HepG2 (cell line): Measurements from ENCODE around the gene TRMT1. TPM values are rescaled to one million over a fixed set of nuclear protein-coding genes. Genes with fewer than 3 reads are reported as not detected.

Experiments
- ARHGAP35 ChIP-seq: sonication (generic); formaldehyde crosslinking; IDR thresholded peaks from 2 replicates; pipeline ENCODE4 v1.9.0; 2022; ENCODE audit warnings: mild to moderate bottlenecking, inconsistent platforms, moderate library complexity, missing genetic modification reagents, borderline replicate concordance
- BORCS8-MEF2B ChIP-seq: sonication (generic); formaldehyde crosslinking; IDR thresholded peaks from 2 replicates; pipeline ENCODE4 v1.8.0; 2022; ENCODE audit warnings: mild to moderate bottlenecking, missing genetic modification reagents
- SRSF9 ChIP-seq: fragments of 200-400 bp; formaldehyde crosslinking; IDR thresholded peaks from 2 replicates; pipeline ENCODE4 v1.6.1; 2018; ENCODE audit warnings: borderline replicate concordance, mild to moderate bottlenecking, low read depth, low read length; ENCODE audit not compliant: insufficient read depth, poor library complexity, severe bottlenecking
- SUZ12 ChIP-seq: fragments of 150-350 bp; IDR thresholded peaks from 2 replicates; pipeline ENCODE4 v1.6.1; 2014; ENCODE audit warnings: low read depth, low read length
- ZNF142 ChIP-seq: sonication (generic); formaldehyde crosslinking; IDR thresholded peaks from 2 replicates; pipeline ENCODE4 v1.4.0; 2020; ENCODE audit warnings: missing genetic modification reagents
- ZNF234 ChIP-seq: sonication (generic); formaldehyde crosslinking; conservative IDR thresholded peaks from 2 replicates; pipeline ENCODE4 v1.5.1; 2020; ENCODE audit warnings: mild to moderate bottlenecking, missing genetic modification reagents
- ZNF556 ChIP-seq: sonication (generic); formaldehyde crosslinking; IDR thresholded peaks from 2 replicates; pipeline ENCODE4 v1.4.0; 2020; ENCODE audit warnings: mild to moderate bottlenecking, missing genetic modification reagents, borderline replicate concordance
- ZNF562 ChIP-seq: sonication (generic); formaldehyde crosslinking; IDR thresholded peaks from 2 replicates; pipeline ENCODE4 v1.8.0; 2022; ENCODE audit warnings: missing genetic modification reagents, borderline replicate concordance
- ZNF816 ChIP-seq: sonication (generic); formaldehyde crosslinking; IDR thresholded peaks from 2 replicates; pipeline ENCODE4 v1.8.0; 2022; ENCODE audit warnings: missing genetic modification reagents, mild to moderate bottlenecking, borderline replicate concordance
- polyA plus RNA-seq, 8 experiments: library from polyadenylated mRNA; depleted of rRNA in 3 of 8; stranded (reverse) in 7 of 8; unstranded in 1 of 8; fragments of >200 nt; fragmentation: Illumina TruSeq in 4 of 8; extraction: Trizol in 4 of 8; gene quantifications; 2 replicates each; pipeline versions ENCODE4 v1.2.1 to v1.2.3, GENCODE V29; 2011 to 2016; ENCODE audit warnings: low read depth in 4 of 8, missing spikeins in 1 of 8, mixed read lengths in 1 of 8; ENCODE audit not compliant: insufficient read depth in 1 of 8
- total RNA-seq, 5 experiments: library from RNA; depleted of rRNA; stranded (reverse); fragments of >200 nt; fragmentation: Illumina TruSeq; extraction: Trizol; gene quantifications; 2 replicates each; pipeline ENCODE4 v1.2.3, GENCODE V29; 2016; ENCODE audit warnings: low read depth in 1 of 5
- TF ChIP-seq, protein P1 (sequence below): sonication (generic); formaldehyde crosslinking; IDR thresholded peaks from 2 replicates; pipeline ENCODE4 v1.5.0; 2020; ENCODE audit warnings: mild to moderate bottlenecking, missing genetic modification reagents, borderline replicate concordance
- TF ChIP-seq, protein P2 (sequence below): sonication (generic); formaldehyde crosslinking; IDR thresholded peaks from 2 replicates; pipeline ENCODE4 v1.8.1; 2023; ENCODE audit warnings: mild to moderate bottlenecking, moderate library complexity, missing genetic modification reagents

TRMT1 gene
- total and polyA plus RNA-seq, 2 of the 13 experiments (the other 11 are each of a cell fraction or from before 2014, with no cell fraction given), result 35.5 to 44.1 TPM

DNA sequence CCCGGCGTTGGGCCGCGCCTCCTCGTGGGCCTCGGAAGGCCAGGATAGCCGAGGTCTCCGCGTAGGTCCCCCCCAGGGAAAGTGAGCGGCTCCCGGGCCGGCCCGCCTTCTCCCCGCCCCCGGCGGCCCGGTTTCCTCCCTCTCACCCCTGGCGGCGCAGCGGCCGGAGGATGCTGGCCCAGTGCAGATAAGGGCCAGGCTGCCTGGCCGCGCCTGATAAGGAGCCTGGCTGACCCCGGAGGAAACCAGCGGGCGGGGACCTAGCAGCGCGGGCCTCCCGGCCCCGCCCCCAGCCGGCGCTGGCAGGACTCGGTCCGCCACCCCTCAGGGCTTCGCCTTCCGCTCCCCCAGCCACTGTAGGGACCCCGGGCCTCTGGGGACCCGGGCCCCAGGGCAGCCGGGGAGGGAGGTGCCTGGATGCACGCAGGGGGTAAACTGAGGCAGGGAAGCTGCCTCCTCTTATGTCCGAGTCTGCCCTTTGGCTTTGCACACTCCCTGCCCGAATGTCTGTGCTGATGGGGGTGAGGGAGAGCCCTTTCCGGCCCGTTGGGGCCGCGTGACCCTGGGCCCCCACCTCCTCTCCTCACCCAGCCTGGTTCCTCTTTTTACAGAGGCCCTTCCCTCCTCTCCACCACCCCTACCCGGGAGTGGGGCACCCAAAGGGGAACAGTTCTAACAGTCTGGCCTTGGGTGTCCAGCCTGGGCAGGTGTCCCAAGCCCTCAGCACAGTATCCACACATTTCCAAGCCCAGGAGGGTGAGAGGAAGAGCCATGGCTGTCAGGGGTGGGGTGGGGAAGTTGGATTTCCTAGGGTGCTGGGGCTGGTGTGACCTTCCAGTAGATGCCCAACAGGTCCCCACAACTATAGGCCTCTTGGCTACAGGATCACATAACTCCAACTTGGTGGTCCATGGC, 13.6 kb downstream of the TRMT1 start, which contains the start of gene LYL1 (continued):
- TF ChIP-seq, protein P1, sequence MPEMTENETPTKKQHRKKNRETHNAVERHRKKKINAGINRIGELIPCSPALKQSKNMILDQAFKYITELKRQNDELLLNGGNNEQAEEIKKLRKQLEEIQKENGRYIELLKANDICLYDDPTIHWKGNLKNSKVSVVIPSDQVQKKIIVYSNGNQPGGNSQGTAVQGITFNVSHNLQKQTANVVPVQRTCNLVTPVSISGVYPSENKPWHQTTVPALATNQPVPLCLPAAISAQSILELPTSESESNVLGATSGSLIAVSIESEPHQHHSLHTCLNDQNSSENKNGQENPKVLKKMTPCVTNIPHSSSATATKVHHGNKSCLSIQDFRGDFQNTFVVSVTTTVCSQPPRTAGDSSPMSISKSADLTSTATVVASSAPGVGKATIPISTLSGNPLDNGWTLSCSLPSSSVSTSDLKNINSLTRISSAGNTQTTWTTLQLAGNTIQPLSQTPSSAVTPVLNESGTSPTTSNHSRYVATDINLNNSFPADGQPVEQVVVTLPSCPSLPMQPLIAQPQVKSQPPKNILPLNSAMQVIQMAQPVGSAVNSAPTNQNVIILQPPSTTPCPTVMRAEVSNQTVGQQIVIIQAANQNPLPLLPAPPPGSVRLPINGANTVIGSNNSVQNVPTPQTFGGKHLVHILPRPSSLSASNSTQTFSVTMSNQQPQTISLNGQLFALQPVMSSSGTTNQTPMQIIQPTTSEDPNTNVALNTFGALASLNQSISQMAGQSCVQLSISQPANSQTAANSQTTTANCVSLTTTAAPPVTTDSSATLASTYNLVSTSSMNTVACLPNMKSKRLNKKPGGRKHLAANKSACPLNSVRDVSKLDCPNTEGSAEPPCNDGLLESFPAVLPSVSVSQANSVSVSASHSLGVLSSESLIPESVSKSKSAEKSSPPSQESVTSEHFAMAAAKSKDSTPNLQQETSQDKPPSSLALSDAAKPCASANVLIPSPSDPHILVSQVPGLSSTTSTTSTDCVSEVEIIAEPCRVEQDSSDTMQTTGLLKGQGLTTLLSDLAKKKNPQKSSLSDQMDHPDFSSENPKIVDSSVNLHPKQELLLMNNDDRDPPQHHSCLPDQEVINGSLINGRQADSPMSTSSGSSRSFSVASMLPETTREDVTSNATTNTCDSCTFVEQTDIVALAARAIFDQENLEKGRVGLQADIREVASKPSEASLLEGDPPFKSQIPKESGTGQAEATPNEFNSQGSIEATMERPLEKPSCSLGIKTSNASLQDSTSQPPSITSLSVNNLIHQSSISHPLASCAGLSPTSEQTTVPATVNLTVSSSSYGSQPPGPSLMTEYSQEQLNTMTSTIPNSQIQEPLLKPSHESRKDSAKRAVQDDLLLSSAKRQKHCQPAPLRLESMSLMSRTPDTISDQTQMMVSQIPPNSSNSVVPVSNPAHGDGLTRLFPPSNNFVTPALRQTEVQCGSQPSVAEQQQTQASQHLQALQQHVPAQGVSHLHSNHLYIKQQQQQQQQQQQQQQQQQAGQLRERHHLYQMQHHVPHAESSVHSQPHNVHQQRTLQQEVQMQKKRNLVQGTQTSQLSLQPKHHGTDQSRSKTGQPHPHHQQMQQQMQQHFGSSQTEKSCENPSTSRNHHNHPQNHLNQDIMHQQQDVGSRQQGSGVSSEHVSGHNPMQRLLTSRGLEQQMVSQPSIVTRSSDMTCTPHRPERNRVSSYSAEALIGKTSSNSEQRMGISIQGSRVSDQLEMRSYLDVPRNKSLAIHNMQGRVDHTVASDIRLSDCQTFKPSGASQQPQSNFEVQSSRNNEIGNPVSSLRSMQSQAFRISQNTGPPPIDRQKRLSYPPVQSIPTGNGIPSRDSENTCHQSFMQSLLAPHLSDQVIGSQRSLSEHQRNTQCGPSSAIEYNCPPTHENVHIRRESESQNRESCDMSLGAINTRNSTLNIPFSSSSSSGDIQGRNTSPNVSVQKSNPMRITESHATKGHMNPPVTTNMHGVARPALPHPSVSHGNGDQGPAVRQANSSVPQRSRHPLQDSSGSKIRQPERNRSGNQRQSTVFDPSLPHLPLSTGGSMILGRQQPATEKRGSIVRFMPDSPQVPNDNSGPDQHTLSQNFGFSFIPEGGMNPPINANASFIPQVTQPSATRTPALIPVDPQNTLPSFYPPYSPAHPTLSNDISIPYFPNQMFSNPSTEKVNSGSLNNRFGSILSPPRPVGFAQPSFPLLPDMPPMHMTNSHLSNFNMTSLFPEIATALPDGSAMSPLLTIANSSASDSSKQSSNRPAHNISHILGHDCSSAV, result no peak
- TF ChIP-seq ARHGAP35 (CRISPR knock-in tag), result no peak
- TF ChIP-seq, protein P2, sequence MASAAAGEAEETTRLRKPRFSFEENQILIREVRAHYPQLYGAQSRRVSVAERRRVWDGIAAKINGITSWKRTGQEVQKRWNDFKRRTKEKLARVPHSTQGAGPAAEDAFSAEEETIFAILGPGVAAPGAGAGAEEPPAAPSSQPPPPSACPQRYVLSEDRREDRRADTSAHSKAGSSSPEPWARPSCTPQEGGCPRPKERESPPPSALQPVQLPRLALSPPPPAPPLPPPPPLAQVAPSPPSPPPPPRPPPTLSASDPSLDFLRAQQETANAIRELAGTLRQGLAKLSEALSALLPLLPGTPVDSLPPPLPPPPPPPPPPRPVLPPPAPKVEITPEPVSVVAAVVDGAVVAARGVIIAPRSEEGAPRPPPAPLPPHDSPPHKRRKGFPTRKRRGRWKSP (CRISPR knock-in tag), result 0 out of 2 replicates have a peak, but pooled peaks have one; percentile 24
- TF ChIP-seq SUZ12, result no peak
- no peak for TF ChIP-seq ZNF234 (CRISPR knock-in tag)
- TF ChIP-seq BORCS8-MEF2B, result no peak
- no peak for TF ChIP-seq ZNF816 (CRISPR knock-in tag)
- no peak for TF ChIP-seq SRSF9
- TF ChIP-seq ZNF142 (CRISPR knock-in tag), result no peak
- TF ChIP-seq ZNF556, result no peak
- no peak for TF ChIP-seq ZNF562
